DMS79 treated with DMSO at 0.1 percent for 48 hours (cell line): ENCODE measurements around the gene RFX2.
A peak's percentile ranks its signal among the peaks of the same experiment; 100 is the strongest.

Experiments used
- DNase-seq: peaks from one replicate; lab custom pipeline; 2025; lab: John Stamatoyannopoulos, UW

The RFX2 gene

GRCh38 chr19:6059988-6060599, 50.2 kb downstream of the RFX2 start:
- no peak for DNase-seq

- no peak for DNase-seq
Observed at GRCh38 chr19:6059396-6059947, 50.8 kb downstream of the RFX2 start.

GRCh38 chr19:6058518-6059201, 51.6 kb downstream of the RFX2 start:
- no peak for DNase-seq

- no peak for DNase-seq
Observed at GRCh38 chr19:6057651-6058517, 52.4 kb downstream of the RFX2 start.

- peak; percentile 78 for DNase-seq
Observed at GRCh38 chr19:6056801-6057650, 53.3 kb downstream of the RFX2 start.

GRCh38 chr19:6056282-6056741, 54.0 kb downstream of the RFX2 start:
- DNase-seq: no peak

GRCh38 chr19:6055013-6055795, 55.1 kb downstream of the RFX2 start:
- DNase-seq: no peak

- peak; percentile 74 for DNase-seq
Observed at GRCh38 chr19:6048793-6049405, 61.4 kb downstream of the RFX2 start.

- no peak for DNase-seq
Observed at GRCh38 chr19:6048348-6048747, 62.0 kb downstream of the RFX2 start.

- peak; percentile 11 for DNase-seq
Observed at GRCh38 chr19:6047741-6048251, 62.5 kb downstream of the RFX2 start.

- DNase-seq: no peak
Observed at GRCh38 chr19:6047256-6047655, 63.0 kb downstream of the RFX2 start.

- no peak for DNase-seq
Observed at GRCh38 chr19:6045108-6045507, 65.2 kb downstream of the RFX2 start.

GRCh38 chr19:6044056-6044805, 66.1 kb downstream of the RFX2 start:
- DNase-seq: no peak

- no peak for DNase-seq
Observed at GRCh38 chr19:6042776-6043726, 67.2 kb downstream of the RFX2 start.

GRCh38 chr19:6041991-6042481, 68.3 kb downstream of the RFX2 start:
- DNase-seq: no peak

- DNase-seq: no peak
Observed at GRCh38 chr19:6041071-6041470, 69.2 kb downstream of the RFX2 start.

- DNase-seq: no peak
Observed at GRCh38 chr19:6039566-6040225, 70.6 kb downstream of the RFX2 start.
